ENCODE data around the gene TSSK2.
"Not testable (repeated sequence)": the region's sequence is repeated elsewhere in the genome, so short reads cannot be mapped to it uniquely, and the experiment has no call there.

Gene TSSK2

GRCh38 chr22:19130959-19131684 is at the start of gene TSSK2:
TSS of gene TSSK2 (plus strand) at chr22:19131308. CDS start at chr22:19131400, 92 bp downstream.
- no peak for DNase-seq (ENCODE audit: low read depth)

GRCh38 chr22:19081351-19081750 is 49.8 kb upstream of the TSSK2 start:
- no peak for DNase-seq (ENCODE audit: low read depth)

DNA sequence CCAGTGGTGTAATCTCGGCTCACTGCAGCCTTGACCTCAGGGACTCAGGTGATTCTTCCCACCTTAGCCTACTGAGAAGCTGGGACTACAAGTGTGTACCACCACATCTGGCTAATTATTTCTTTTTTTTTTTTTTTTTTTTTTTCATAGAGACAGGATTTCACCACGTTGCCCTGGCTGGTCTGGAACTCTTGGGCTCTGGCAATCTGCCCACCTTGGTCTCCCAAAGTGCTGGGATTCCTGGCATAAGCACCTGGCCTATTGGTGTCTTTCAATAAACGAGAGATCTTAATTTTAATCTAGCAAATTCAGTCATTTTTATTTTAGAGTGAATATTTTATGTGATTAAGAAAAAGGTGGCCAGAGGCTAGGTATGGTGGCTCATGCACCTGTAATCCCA is 49.0 kb upstream of the TSSK2 start:
- DNase-seq (ENCODE audit: low read depth): no peak

DNA sequence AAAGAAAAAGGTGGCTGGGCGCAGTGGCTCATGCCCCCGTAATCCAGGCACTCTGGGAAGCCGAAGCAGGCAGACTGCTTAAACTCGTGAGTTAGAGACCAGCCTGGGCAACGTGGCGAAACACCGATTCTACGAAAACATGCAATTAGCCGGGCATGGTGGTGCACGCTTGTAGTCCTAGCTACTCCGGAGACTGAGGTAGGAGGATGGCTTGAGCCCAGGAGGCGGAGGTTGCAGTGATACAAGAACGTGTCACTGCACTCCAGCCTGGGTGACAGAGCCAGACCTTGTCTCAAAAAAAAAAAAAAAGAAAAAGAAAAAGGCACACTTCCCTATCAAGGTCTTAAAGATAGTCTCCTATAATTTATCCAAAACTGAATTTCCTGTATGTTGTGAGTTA is 48.3 kb upstream of the TSSK2 start:
- no peak for DNase-seq (ENCODE audit: low read depth)

GRCh38 chr22:19084126-19084525 is 47.0 kb upstream of the TSSK2 start:
- DNase-seq (ENCODE audit: low read depth): not testable (repeated sequence)

- not testable (repeated sequence) for DNase-seq (ENCODE audit: low read depth)
Measured at GRCh38 chr22:19084586-19084985, 46.5 kb upstream of the TSSK2 start.

DNA sequence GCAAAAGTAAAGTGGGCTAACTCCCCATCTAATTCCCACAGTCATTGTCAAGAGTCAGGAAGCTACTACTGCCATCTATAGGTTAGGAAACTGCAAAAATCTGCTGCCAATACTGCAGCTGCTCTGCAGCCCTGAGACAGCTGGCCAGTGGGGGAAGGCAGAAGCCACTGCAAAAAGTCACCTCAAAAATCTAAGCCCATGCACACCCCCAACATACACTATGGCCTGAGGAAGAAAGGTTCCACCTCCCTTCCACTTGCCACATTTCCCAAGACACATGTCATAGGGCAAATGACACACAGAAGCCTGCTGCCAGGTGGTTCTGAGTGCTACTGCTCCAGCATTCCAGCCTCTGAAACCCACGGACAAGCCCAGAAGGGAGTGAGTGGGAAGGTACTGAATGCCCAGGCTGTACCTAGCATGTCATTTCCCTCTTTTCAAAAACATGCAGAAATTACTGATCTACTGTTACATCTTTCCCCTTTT is 45.8 kb upstream of the TSSK2 start:
- no peak for DNase-seq (ENCODE audit: low read depth)

DNA sequence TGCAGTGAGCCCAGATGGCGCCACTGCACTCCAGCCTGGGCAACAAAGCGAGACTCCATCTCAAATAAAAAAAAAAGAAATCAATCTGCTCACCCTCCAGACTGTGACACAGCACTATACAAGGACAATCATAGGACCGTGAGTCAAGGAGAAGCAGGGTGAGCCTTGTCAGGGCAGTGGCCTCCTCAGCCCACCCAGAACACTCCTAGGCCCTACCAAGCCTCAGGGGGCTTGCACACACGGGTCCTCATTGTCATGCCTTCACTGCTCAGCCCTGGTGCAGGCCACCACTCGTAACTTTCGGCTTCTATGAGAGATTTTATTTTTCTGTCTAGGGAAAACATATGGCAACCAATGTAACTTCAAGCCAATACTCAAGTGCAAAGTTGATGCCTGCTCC is 44.7 kb upstream of the TSSK2 start:
- DNase-seq (ENCODE audit: low read depth): no peak

GRCh38 chr22:19086896-19087295 is 44.2 kb upstream of the TSSK2 start:
- no peak for DNase-seq (ENCODE audit: low read depth)

- no peak for DNase-seq (ENCODE audit: low read depth)
Measured at GRCh38 chr22:19088866-19089595, 42.1 kb upstream of the TSSK2 start.

GRCh38 chr22:19090183-19090582 is 40.9 kb upstream of the TSSK2 start:
- no peak for DNase-seq (ENCODE audit: low read depth)

DNA sequence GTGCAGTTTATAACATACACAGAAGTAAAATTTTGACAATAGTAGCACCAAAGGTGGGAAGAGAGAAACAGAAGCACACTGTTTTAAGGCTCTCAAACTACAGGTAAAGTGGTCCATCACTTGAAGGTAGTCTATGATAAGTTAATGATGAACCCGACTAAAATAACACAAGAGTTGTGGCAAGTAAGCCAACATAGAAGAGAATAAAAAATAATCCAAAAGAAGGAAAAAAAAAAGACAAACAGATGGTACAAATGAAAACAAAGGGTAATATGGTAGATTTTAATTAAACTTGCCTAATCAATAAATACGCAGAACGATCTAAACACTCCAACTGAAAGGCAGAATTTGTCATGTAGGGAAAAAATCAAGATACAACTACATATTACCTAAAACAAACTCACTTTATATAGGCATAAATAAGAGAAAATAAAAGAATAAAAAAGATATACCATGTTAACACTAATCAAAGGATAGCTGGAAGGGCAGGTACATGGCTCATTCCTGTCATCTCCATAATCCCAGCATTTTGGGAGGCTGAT is 40.5 kb upstream of the TSSK2 start:
- DNase-seq (ENCODE audit: low read depth): no peak

GRCh38 chr22:19092725-19093124 is 38.4 kb upstream of the TSSK2 start:
- DNase-seq (ENCODE audit: low read depth): no peak

DNA sequence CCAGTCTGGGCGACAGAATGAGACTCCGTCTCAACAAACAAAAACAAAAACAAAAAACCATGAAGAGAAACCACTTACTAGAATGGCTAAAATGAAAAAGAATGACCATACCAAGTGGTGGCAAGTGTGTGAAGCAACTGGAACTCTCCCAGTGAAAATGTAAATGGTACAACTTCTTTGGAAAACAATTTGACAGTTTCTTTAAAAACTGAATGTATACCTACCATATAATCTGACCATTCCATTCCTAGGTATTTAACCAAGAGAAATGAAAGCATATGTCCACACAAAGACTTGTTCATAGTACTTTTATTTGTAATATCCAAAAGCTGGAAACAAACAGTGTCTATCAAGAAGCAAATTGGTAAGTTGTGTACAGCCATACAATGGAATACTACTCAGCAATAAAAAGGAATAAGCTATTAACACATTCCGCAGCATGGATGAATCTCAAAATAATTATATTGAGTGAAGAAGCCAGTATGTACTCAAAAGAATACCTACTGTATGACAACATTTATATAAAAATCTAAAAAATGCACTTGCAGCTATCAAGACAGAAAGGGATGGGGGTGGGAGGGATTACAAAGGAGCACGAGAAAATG is 36.6 kb upstream of the TSSK2 start:
- DNase-seq (ENCODE audit: low read depth): no peak

DNA sequence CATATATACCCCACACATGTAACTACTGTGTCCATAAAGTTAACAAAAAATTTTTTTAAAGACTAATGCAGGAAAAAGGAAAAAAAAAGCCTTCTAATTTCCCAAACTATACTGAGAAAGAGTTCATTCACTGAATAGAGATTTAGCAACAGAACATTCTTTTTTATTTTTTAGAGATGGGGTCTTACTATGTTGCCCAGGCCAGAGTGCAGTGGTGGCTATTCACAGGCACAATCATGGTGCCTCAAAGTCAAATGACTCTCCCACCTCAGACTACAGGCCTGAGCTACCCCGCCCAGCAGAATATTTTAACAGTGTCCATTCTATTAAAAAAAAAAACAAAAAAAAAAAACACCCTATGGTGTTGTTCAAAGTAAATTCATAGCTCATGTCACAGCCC is 34.6 kb upstream of the TSSK2 start:
- no peak for DNase-seq (ENCODE audit: low read depth)

- no peak for DNase-seq (ENCODE audit: low read depth)
Measured at GRCh38 chr22:19097518-19097917, 33.6 kb upstream of the TSSK2 start.

GRCh38 chr22:19098157-19098556 is 33.0 kb upstream of the TSSK2 start:
- DNase-seq (ENCODE audit: low read depth): no peak

- DNase-seq (ENCODE audit: low read depth): no peak
Measured at GRCh38 chr22:19103880-19104821, 27.0 kb upstream of the TSSK2 start.

DNA sequence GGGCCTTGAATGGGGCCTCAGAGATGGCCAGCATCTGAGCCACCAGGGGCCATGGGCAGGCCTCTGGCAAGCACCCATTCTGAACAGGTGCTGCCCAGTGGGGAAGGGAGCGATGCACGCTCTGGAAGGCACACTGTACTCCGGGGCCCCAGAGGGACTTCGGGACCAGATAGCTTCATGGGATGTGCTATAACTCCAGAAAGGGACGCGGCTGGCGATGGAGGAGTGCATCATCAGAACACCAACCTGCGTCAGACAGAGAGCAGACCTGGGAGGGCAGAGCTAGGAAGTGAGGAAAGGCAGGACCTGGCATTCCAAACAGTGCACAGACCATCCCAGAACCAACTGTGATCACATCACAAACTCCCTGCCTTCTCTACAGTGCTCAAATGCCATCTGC is 25.7 kb upstream of the TSSK2 start:
- DNase-seq (ENCODE audit: low read depth): no peak

- DNase-seq (ENCODE audit: low read depth): no peak
Measured at GRCh38 chr22:19105867-19106802, 25.0 kb upstream of the TSSK2 start.
